GM12892 (cell line): ENCODE results near the gene PRKCH.

ENCODE experiments used
- POLR2A ChIP-seq: IDR thresholded peaks from 2 replicates; pipeline ENCODE4 v1.6.1; 2011; ENCODE audit warnings: low read depth, low read length, control low read depth
- POLR2AphosphoS5 ChIP-seq: IDR thresholded peaks from 2 replicates; pipeline ENCODE4 v1.6.1; 2011; ENCODE audit warnings: low read depth, low read length, control low read depth

GRCh38 chr14:61516118-61516743 lies 194.9 kb downstream of the PRKCH start:
- TF ChIP-seq POLR2A (no peak), POLR2AphosphoS5 (no peak)
